AG08395 (cell line): ENCODE data around the gene AMTN.

Experiments
- DNase-seq: peaks from one replicate; pipeline ENCODE4 v3.0.0; 2012; ENCODE audit warnings: mixed read lengths, low spot score

Gene AMTN

DNA sequence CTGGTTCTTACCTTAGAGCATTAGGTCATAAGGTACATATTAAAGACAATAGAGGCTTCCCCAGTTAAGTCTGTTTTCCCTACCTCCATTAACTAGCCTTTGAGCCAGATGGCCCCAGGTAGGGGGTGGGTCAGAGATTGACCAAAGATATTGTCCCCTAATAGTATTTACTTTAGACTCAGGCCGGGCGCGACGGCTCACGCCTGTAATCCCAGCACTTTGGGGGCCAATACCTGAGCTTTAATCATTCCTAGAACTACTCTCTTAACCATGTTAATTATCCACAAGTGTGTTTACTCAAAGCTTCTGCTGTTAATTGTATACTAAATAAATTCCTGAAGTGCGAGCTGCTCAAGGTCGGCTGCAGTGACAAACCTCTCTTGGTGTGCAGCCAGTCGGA, 45.7 kb downstream of the AMTN start:
- no peak for DNase-seq

DNA sequence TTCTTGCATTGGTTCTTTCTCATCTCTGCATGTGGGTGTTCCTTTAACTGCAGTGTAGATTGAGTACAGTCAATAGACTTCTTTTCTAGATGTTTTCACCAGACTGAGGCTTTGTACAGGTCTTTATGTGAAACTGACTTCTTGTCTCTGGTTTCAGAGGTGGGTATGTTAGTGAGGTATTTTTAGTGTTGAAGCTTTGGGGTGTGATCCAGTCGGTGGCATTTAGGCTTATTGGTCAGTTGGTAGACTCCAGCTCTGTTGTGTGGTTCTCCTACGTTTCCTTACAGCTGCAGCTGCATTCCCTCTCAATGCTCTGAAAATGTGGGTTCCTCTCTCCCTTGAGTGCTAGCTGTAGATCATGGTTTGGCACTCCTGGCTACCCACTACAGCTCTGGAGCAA, 52.4 kb downstream of the AMTN start:
- DNase-seq = no peak

DNA sequence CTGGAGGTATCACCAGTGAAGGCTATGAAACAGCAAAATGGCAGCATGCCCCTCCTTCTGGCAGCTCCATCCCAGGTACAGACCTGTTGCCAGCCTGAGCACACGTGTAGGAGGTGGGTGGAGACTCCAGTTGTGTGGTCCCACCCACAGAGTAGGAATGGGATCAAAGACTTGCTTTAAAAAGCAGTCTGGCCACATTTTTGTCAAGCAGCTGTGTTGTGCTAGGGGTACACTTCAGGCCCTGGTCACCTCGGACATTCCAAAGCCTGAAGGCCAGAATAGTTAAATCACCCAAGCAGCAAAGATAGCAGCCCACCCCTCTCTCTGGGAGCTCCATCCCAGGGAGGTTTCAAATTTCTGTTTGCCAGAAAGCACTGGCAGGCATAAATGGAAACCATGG, 53.4 kb downstream of the AMTN start:
- DNase-seq = no peak

DNA sequence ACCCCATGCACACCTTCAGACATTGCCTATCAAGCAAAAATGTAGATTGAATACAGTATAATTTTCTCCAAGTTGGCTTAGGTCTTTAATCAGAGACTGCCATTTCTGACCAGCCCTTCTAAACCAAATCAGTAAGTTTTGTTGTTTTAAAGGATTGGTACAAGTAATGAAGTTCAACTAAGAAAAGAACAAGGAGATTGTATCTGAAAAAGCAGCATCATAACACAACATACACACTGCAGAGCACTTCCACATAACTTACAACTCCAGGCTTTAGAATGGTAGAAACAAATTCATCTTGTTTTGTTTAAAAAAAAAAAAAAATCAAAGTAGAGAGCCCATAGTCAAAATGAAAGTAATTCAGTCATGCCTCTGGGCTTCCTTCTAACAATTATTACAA, 57.6 kb downstream of the AMTN start:
- DNase-seq = no peak

DNA sequence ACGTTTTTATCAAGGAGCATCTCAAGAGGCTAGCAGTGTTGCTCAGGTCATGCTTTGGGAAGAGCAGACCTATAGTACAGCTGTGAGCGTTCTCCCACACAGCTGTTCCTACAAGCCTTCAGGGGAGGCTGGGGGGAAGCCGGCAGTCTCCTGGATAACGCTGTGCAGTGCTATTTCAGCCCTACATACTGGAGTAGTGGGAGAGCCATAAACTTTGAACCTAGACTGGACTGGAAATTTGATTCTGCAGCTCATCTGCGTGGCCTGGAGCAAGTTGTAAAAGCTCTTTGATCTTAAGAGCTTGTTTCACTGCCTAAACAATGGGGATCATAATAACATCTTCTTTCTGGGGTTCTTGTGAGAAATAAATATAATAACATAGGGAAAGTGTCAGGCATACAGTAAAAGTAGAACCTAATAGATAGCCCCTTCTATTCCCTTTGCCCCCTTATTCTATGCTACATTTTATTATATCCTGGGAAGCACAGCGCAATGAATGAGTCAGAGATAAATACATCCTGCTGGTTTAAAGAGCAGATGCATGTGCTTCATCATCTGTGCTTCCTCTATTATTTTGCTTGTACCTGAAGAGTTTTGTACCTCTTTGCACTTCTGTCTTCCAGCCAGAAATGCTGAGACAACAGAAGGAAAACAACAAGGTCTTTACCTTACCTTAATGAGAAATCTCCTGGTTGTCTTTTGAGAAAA, 59.0 kb downstream of the AMTN start:
- DNase-seq = no peak

DNA sequence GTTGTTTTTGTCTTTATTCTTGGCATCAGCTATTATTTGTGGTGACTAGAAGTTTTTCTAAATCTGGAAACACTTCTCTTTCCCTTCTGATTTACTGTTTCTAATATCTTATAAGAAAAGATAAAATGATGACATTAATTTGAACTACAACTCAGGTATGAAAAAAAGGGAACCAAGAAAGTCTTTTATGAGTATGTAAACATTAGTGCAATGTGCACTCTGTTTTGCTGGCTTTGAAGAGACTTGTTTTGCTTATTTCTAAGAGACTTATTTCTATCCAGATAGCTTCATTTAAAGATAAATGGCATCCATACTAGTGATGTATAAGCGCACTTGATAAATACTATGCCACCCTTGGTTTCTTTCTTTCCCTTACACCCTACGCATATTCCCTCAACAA, 63.6 kb downstream of the AMTN start:
- no peak for DNase-seq
